CD14-positive monocyte (primary cell): Measurements from ENCODE around the gene POLRMT. TPM values are rescaled to one million over a fixed set of nuclear protein-coding genes. Genes with fewer than 3 reads are reported as not detected.
A peak's percentile ranks its signal among the peaks of the same experiment; 100 is the strongest.

ENCODE experiments used
- DNase-seq, 3 donors: peaks; one replicate each; pipeline ENCODE4 v3.0.0-alpha.2; 2011 to 2022
- H2AFZ ChIP-seq: 2 replicates; pipeline ENCODE4 v1.6.0; 2012; ENCODE audit warnings: mild to moderate bottlenecking, low read depth, low read length, inconsistent platforms; ENCODE audit not compliant: insufficient read depth, poor library complexity, severe bottlenecking
- H3K27ac ChIP-seq, 2 donors: 1 replicate in 1 of 2; 2 replicates in 1 of 2; pipeline ENCODE4 v1.5.1; 2012 to 2013; ENCODE audit warnings: low read length in 2 of 2, control low read depth in 1 of 2, inconsistent platforms in 1 of 2, low read depth in 1 of 2, mild to moderate bottlenecking in 1 of 2
- H3K27me3 ChIP-seq, 2 donors: one replicate each; pipeline versions ENCODE4 v1.6.0 to v1.6.1; 2011 to 2013; ENCODE audit warnings: low read length in 2 of 2; ENCODE audit not compliant: control insufficient read depth in 2 of 2, insufficient read depth in 2 of 2
- H3K36me3 ChIP-seq, 2 donors: replicated peaks in 1 of 2; 1 replicate in 1 of 2; 2 replicates in 1 of 2; pipeline versions ENCODE4 v1.5.1 to v1.6.1; 2012 to 2013; ENCODE audit warnings: low read length in 2 of 2, control low read depth in 1 of 2, inconsistent platforms in 1 of 2, mild to moderate bottlenecking in 1 of 2; ENCODE audit not compliant: insufficient read depth in 2 of 2, control insufficient read depth in 1 of 2
- H3K4me1 ChIP-seq, 2 donors: 1 replicate in 1 of 2; 2 replicates in 1 of 2; pipeline versions ENCODE4 v1.5.1 to v1.6.1; 2012 to 2013; ENCODE audit warnings: low read length in 2 of 2, control low read depth in 1 of 2, inconsistent platforms in 1 of 2, mild to moderate bottlenecking in 1 of 2, moderate library complexity in 1 of 2; ENCODE audit not compliant: insufficient read depth in 2 of 2, control insufficient read depth in 1 of 2
- H3K4me2 ChIP-seq: replicated peaks from 2 replicates; pipeline ENCODE3; 2012; ENCODE audit warnings: low read length, moderate library complexity, mild to moderate bottlenecking; ENCODE audit not compliant: poor library complexity, severe bottlenecking; ENCODE audit errors: extremely low read depth
- H3K4me3 ChIP-seq, 3 experiments: fragments of 200-600 bp in 1 of 3; sonication (generic) in 1 of 3; replicated peaks in 1 of 3; 1 replicate in 2 of 3; 2 replicates in 1 of 3; pipeline ENCODE4 v1.5.1; 2011 to 2013; ENCODE audit warnings: low read length in 3 of 3, mild to moderate bottlenecking in 3 of 3, control low read depth in 2 of 3, low read depth in 2 of 3, inconsistent platforms in 1 of 3, moderate library complexity in 1 of 3
- H3K79me2 ChIP-seq: 2 replicates; pipeline ENCODE4 v1.6.0; 2012; ENCODE audit warnings: mild to moderate bottlenecking, control low read depth, inconsistent platforms, low read length, moderate library complexity; ENCODE audit not compliant: insufficient read depth
- H3K9ac ChIP-seq: 2 replicates; pipeline ENCODE4 v1.6.0; 2017; ENCODE audit warnings: low read length, mild to moderate bottlenecking; ENCODE audit not compliant: insufficient read depth, poor library complexity, severe bottlenecking
- H3K9me3 ChIP-seq, 2 donors: replicated peaks in 1 of 2; 1 replicate in 1 of 2; 2 replicates in 1 of 2; pipeline versions ENCODE4 v1.5.1 to v1.6.1; 2012 to 2013; ENCODE audit warnings: low read length in 2 of 2, control low read depth in 1 of 2; ENCODE audit not compliant: control insufficient read depth in 1 of 2, insufficient read depth in 1 of 2
- H4K20me1 ChIP-seq: 2 replicates; pipeline ENCODE4 v1.6.0; 2012; ENCODE audit warnings: mild to moderate bottlenecking, low read length, control low read depth, moderate library complexity; ENCODE audit not compliant: insufficient read depth
- H3K27ac Mint-ChIP-seq, 7 donors: one replicate each; pipeline ENCODE4 v1.8.0; 2020; ENCODE audit warnings: mild to moderate bottlenecking in 7 of 7, mixed read lengths in 7 of 7, moderate library complexity in 6 of 7, inconsistent platforms in 2 of 7
- H3K27me3 Mint-ChIP-seq, 3 donors: one replicate each; pipeline ENCODE4 v1.8.0; 2021 to 2022; ENCODE audit warnings: low read depth in 3 of 3, mild to moderate bottlenecking in 3 of 3, mixed read lengths in 3 of 3, moderate library complexity in 3 of 3, inconsistent platforms in 1 of 3
- H3K36me3 Mint-ChIP-seq, 2 donors: one replicate each; pipeline ENCODE4 v1.8.0; 2020; ENCODE audit warnings: mixed read lengths in 2 of 2, inconsistent platforms in 1 of 2, mild to moderate bottlenecking in 1 of 2
- H3K4me1 Mint-ChIP-seq: one replicate; pipeline ENCODE4 v1.8.0; 2020; ENCODE audit warnings: mild to moderate bottlenecking, mixed read lengths
- H3K4me3 Mint-ChIP-seq, 2 donors: one replicate each; pipeline ENCODE4 v1.8.0; 2020; ENCODE audit warnings: mild to moderate bottlenecking in 2 of 2, mixed read lengths in 2 of 2, moderate library complexity in 1 of 2
- H3K9me3 Mint-ChIP-seq, 7 donors: one replicate each; pipeline ENCODE4 v1.8.0; 2020 to 2022; ENCODE audit warnings: mixed read lengths in 7 of 7, mild to moderate bottlenecking in 6 of 7, moderate library complexity in 6 of 7, inconsistent platforms in 2 of 7
- CTCF ChIP-seq: fragments of 200-600 bp; IDR thresholded peaks from one replicate; pipeline ENCODE4 v1.8.0; 2022; ENCODE audit warnings: antibody characterized with exemption, mild to moderate bottlenecking
- WGBS: methylation state at CpG from one replicate; pipeline ENCODE4 v1.1.5; 2013; ENCODE audit warnings: missing lambda C conversion rate; ENCODE audit not compliant: insufficient coverage; 5-methylcytosine and 5-hydroxymethylcytosine counted together
- intact Hi-C, 2 donors: fragments of 100-400 bp; cut with micrococcal nuclease; formaldehyde crosslinking; loops; one replicate each; pipeline versions ENCODE4 v1.15.0 to v1.15.1; 2023
- polyA plus RNA-seq, 3 donors: library from polyadenylated mRNA; depleted of rRNA in 1 of 3; unstranded in 2 of 3; stranded (reverse) in 1 of 3; fragments of 300-500 nt in 2 of 3; fragments of >200 nt in 1 of 3; fragmentation: Illumina TruSeq in 2 of 3; gene quantifications; 1 replicate in 2 of 3; 2 replicates in 1 of 3; pipeline ENCODE4 v1.2.3, GENCODE V29; 2012 to 2021

POLRMT gene
- polyA plus RNA-seq, 3 donors: 16.2 to 40.5 (median 17.6) TPM

GRCh38 chr19:662207-662961 lies 29.0 kb upstream of the POLRMT start:
- Histone ChIP-seq H3K36me3 (peaks cover 10 to 16% of the 10 kb centered on the region in 2 donors), H2AFZ (peak overlapping the region; percentile 67), H3K9ac (peak overlapping the region; percentile 91), H4K20me1 (peaks cover 48% of the 10 kb centered on the region), H3K9me3 (no peaks in the 10 kb centered on the region), H3K4me2 (peak overlapping the region; percentile 87), H3K27me3 (no peaks in the 10 kb centered on the region), H3K4me3 (peak overlapping the region; percentile 61 to 93 (median 88)), H3K79me2 (peaks cover 55% of the 10 kb centered on the region), H3K4me1 (peaks cover 56 to 77% of the 10 kb centered on the region in 2 donors), H3K27ac (peak overlapping the region; percentile 75 to 79)
- peaks cover 1 to 18% of the 10 kb centered on the region in 2 donors for H3K36me3 Mint-ChIP-seq
- peak overlapping the region; percentile 86 to 96 (median 93) for H3K27ac Mint-ChIP-seq
- no peaks in the 10 kb centered on the region for H3K9me3 Mint-ChIP-seq
- no peak for TF ChIP-seq CTCF
- peak overlapping the region; percentile 91 to 97 for H3K4me3 Mint-ChIP-seq
- intact Hi-C loops: loop anchor here in 1 of 2 donors (2.0 to 5.0 kb wide), 5 partner anchors 18 to 135 kb away; partner anchors contain the start of genes BSG, POLRMT and PTBP1
- H3K27me3 Mint-ChIP-seq: peaks cover 0 to 1% (median 0%) of the 10 kb centered on the region in 3 donors
- peak in 2 of 3 donors; percentile 40 to 56 for DNase-seq
- WGBS: under 1% methylated on average over 81 of the region's 81 CpGs
- peaks cover 55% of the 10 kb centered on the region for H3K4me1 Mint-ChIP-seq

- Mint-ChIP-seq H3K4me1 (peaks cover 53% of the 10 kb centered on the region), H3K9me3 (no peaks in the 10 kb centered on the region), H3K36me3 (peaks cover 3 to 21% of the 10 kb centered on the region in 2 donors), H3K27me3 (no peaks in the 10 kb centered on the region), H3K4me3 (peak overlapping the region; percentile 91 to 97), H3K27ac (peak overlapping the region; percentile 86 to 96 (median 93))
- peak; percentile 48 to 59 (median 48) for DNase-seq
- intact Hi-C loops: loop anchor here in 1 of 2 donors (2.0 to 5.0 kb wide), 5 partner anchors 19 to 136 kb away; partner anchors contain the start of genes BSG, POLRMT and PTBP1
- Histone ChIP-seq H3K4me1 (peaks cover 49 to 69% of the 10 kb centered on the region in 2 donors), H3K4me2 (peak overlapping the region; percentile 87), H3K27me3 (no peaks in the 10 kb centered on the region), H3K9me3 (no peaks in the 10 kb centered on the region), H3K9ac (peak overlapping the region; percentile 91), H3K4me3 (peak overlapping the region; percentile 61 to 93 (median 88)), H3K36me3 (peaks cover 16 to 20% of the 10 kb centered on the region in 2 donors), H2AFZ (peak overlapping the region; percentile 67), H3K27ac (peak overlapping the region; percentile 75 to 79), H3K79me2 (peaks cover 63% of the 10 kb centered on the region), H4K20me1 (peaks cover 56% of the 10 kb centered on the region)
- TF ChIP-seq CTCF: no peak
- under 1% methylated on average over 27 of the region's 31 CpGs for WGBS
These were observed 28.3 kb upstream of the POLRMT start for GRCh38 chr19:661427-662196.
